Uterus (tissue), 2 donors: ENCODE results near the gene RBM47.

Experiments
- CTCF ChIP-seq, 4 experiments: fragments of 200-600 bp in 2 of 4; fragments of 450-650 bp in 2 of 4; sonication (generic) in 2 of 4; IDR thresholded peaks; one replicate each; pipeline ENCODE4 v1.5.1; 2016 to 2019; ENCODE audit warnings: antibody characterized with exemption in 4 of 4, mild to moderate bottlenecking in 2 of 4, moderate library complexity in 1 of 4
- POLR2A ChIP-seq, 2 donors: fragments of 450-650 bp; IDR thresholded peaks; one replicate each; pipeline ENCODE4 v1.6.1; 2016; ENCODE audit warnings: antibody characterized with exemption in 2 of 2, mild to moderate bottlenecking in 1 of 2, moderate library complexity in 1 of 2

GRCh38 chr4:40473578-40474388 is 155.9 kb downstream of the RBM47 start:
- TF ChIP-seq CTCF (IDR thresholded peaks at IDR 0.05) (no peak), POLR2A (IDR thresholded peaks at IDR 0.05) (no peak)
